ENCODE results near the gene ZNF45. TPM values are rescaled to one million over a fixed set of nuclear protein-coding genes. Genes with fewer than 3 reads are reported as not detected.

ZNF45 gene
- total and polyA plus RNA-seq, 2 of the 13 experiments (the other 11 are each of a cell fraction or from before 2014, with no cell fraction given): 2.4 to 11.3 TPM

- intact Hi-C loops (cut with micrococcal nuclease; ENCODE audit: unreplicated experiment): no loop called here
- no peak overlapping the region for H3K27ac ChIP-seq (ENCODE audit: extremely low read length, insufficient read depth, low read length)
- H2AFZ ChIP-seq (ENCODE audit: low read length): peak overlapping the region; percentile 89
- DNase-seq (ENCODE audit: low spot score): no peak
- no peak for FAIRE-seq
- peaks cover 7% of the 10 kb centered on the region; the same call in 1 of the 2 replicates for H3K4me1 ChIP-seq (ENCODE audit: insufficient read depth, low read length)
- H3K9me3 ChIP-seq (ENCODE audit: low read length): peaks cover 63% of the 10 kb centered on the region
- no peak for ATAC-seq
- H4K20me1 ChIP-seq (ENCODE audit: insufficient read depth, low read length): no peaks in the 10 kb centered on the region
- ChIA-PET POLR2A (interaction anchor here (1.1 to 1.4 kb wide), 3 partner anchors 33 to 75 kb away, joined by 6 to 8 read pairs (median 8); partner anchors contain the start of genes ZNF221, ZNF283 and ZNF45), CTCF (ENCODE audit: low intra/inter-chr PET ratio, low total read pairs) (no interaction called here)
- no peak for TF ChIP-seq POGK (CRISPR knock-in tag; conservative IDR thresholded peaks at IDR 0.05)
- TF ChIP-seq FIP1L1 (IDR thresholded peaks at IDR 0.05; ENCODE audit: borderline replicate concordance, insufficient read depth, low read depth, low read length): no peak
- no peak for TF ChIP-seq ETS1 (CRISPR knock-in tag; IDR thresholded peaks at IDR 0.05)
- no peak for TF ChIP-seq HNRNPL (IDR thresholded peaks at IDR 0.05; ENCODE audit: low read depth, low read length)
- TF ChIP-seq YEATS2 (CRISPR knock-in tag; IDR thresholded peaks at IDR 0.05; ENCODE audit: borderline replicate concordance): no peak
- no peak for TF ChIP-seq GFI1 (CRISPR knock-in tag; IDR thresholded peaks at IDR 0.05; ENCODE audit: borderline replicate concordance)
- no peak for TF ChIP-seq CENPBD1 (CRISPR knock-in tag; IDR thresholded peaks at IDR 0.05; ENCODE audit: borderline replicate concordance, low read depth)
- no peak for TF ChIP-seq ZNF615 (CRISPR knock-in tag; IDR thresholded peaks at IDR 0.05; ENCODE audit: borderline replicate concordance)
- TF ChIP-seq SALL2 (CRISPR knock-in tag; IDR thresholded peaks at IDR 0.05): no peak
- no peak for TF ChIP-seq ZNF775 (CRISPR knock-in tag; IDR thresholded peaks at IDR 0.05; ENCODE audit: borderline replicate concordance)
- TF ChIP-seq TBX2 (CRISPR knock-in tag; IDR thresholded peaks at IDR 0.05; ENCODE audit: borderline replicate concordance): no peak
- no peak for TF ChIP-seq ZMYM3 (CRISPR knock-in tag; IDR thresholded peaks at IDR 0.05)
- no peak for TF ChIP-seq ZNF749 (CRISPR knock-in tag; IDR thresholded peaks at IDR 0.05; ENCODE audit: borderline replicate concordance)
- TF ChIP-seq ZNF362 (CRISPR knock-in tag; IDR thresholded peaks at IDR 0.05; ENCODE audit: borderline replicate concordance): no peak
- peak overlapping the region; percentile 53 to 70 (median 67); a peak in 4 of 6 replicates for H3K4me3 ChIP-seq (replicated peaks in 1 of 3; ENCODE audit: insufficient read depth in 1 of 3, low read depth in 2 of 3, low read length in 3 of 3)
- in situ Hi-C loops (cut with HindIII; ENCODE audit: extremely low pct_ligation_motif_present, low pct_unique_long_range_greater_than_20kb): no loop called here
- no peaks in the 10 kb centered on the region for H3K27me3 ChIP-seq (ENCODE audit: control insufficient read depth in 1 of 2, insufficient read depth in 2 of 2, low read length in 2 of 2)
- no TSS peak for BruUV-seq (replicated peaks)
- no peaks in the 10 kb centered on the region for H3K36me3 ChIP-seq (replicated peaks in 1 of 2; ENCODE audit: control insufficient read depth in 1 of 2, insufficient read depth in 2 of 2, low read length in 2 of 2)
- H3K4me2 ChIP-seq (ENCODE audit: low read depth, low read length): peak overlapping the region; percentile 70
- no peaks in the 10 kb centered on the region for H3K79me2 ChIP-seq (ENCODE audit: insufficient read depth, low read length)
- no peak overlapping the region for H3K9ac ChIP-seq (ENCODE audit: insufficient read depth, low read depth, low read length)
- WGBS (ENCODE audit: low lambda C conversion rate): 64% methylated on average over 4 of the region's 4 CpGs
These were observed 32.7 kb downstream of the ZNF45 start for GRCh38 chr19:43902399-43902798.
